ENCODE data around the gene PLEKHA1.
A peak's percentile ranks its signal among the peaks of the same experiment; 100 is the strongest.

PLEKHA1 gene

DNA sequence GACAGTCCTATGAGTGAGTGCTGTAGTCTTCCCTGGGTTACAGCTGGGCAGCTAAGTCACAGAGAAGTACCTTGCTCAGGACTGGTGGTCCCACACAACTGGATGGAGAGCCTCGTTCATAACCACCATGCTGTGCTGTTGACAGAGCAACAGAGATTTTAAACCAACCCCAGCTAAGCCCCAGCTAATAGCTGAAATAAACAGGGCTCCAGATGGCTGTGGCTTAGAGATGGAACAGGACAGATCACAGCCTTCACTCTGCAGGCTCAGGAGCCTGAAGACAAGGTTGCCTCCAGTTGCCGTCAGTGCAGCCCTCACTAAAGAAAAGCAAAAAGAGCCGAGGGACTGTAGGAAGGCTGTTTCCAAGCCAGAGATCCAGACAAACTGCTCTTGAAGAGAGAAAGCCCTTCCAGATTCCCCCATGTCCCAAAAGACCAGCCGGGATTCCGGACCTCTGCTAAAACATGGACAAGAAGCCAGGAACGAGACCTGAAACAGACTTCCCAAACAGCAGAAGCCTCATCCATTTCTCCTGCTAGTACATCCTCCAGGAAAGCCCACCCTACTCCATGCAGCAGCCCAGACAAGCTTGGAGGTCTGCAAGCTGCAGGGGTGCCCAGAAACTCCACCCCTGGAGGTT is 91.0 kb downstream of the PLEKHA1 start:
- Histone ChIP-seq H3K36me3 (ENCODE audit: insufficient read depth, low read length) (no peaks in the 10 kb centered on the region), H3K4me1 (ENCODE audit: insufficient read depth, low read length) (peaks cover 32% of the 10 kb centered on the region), H3K27ac (ENCODE audit: low read depth, low read length) (no peak overlapping the region), H3K9me3 (ENCODE audit: low read length) (no peaks in the 10 kb centered on the region), H3K27me3 (ENCODE audit: control insufficient read depth in 1 of 2, insufficient read depth in 2 of 2, low read length in 2 of 2) (no peaks in the 10 kb centered on the region), H3K9ac (ENCODE audit: low read length) (no peak overlapping the region), H3K4me3 (ENCODE audit: low read depth in 1 of 2, low read length in 2 of 2) (no peak overlapping the region)

- Histone ChIP-seq H3K4me1 (ENCODE audit: insufficient read depth, low read length) (peaks cover 30% of the 10 kb centered on the region), H3K4me3 (ENCODE audit: low read depth in 1 of 2, low read length in 2 of 2) (no peak overlapping the region), H3K9me3 (ENCODE audit: low read length) (no peaks in the 10 kb centered on the region), H3K27ac (ENCODE audit: low read depth, low read length) (no peak overlapping the region), H3K9ac (ENCODE audit: low read length) (no peak overlapping the region), H3K36me3 (ENCODE audit: insufficient read depth, low read length) (no peaks in the 10 kb centered on the region), H3K27me3 (ENCODE audit: control insufficient read depth in 1 of 2, insufficient read depth in 2 of 2, low read length in 2 of 2) (no peaks in the 10 kb centered on the region)
Measured at GRCh38 chr10:122466951-122467381, 92.5 kb downstream of the PLEKHA1 start.

GRCh38 chr10:122467701-122468100 is 93.2 kb downstream of the PLEKHA1 start:
- H3K4me1 ChIP-seq (ENCODE audit: insufficient read depth, low read length) = peaks cover 30% of the 10 kb centered on the region
- H3K9me3 ChIP-seq (ENCODE audit: low read length) = no peaks in the 10 kb centered on the region
- no peak overlapping the region for H3K4me3 ChIP-seq (ENCODE audit: low read depth in 1 of 2, low read length in 2 of 2)
- H3K27me3 ChIP-seq (ENCODE audit: control insufficient read depth in 1 of 2, insufficient read depth in 2 of 2, low read length in 2 of 2) = no peaks in the 10 kb centered on the region
- no peak overlapping the region for H3K9ac ChIP-seq (ENCODE audit: low read length)
- H3K27ac ChIP-seq (ENCODE audit: low read depth, low read length) = no peak overlapping the region
- H3K36me3 ChIP-seq (ENCODE audit: insufficient read depth, low read length) = no peaks in the 10 kb centered on the region

DNA sequence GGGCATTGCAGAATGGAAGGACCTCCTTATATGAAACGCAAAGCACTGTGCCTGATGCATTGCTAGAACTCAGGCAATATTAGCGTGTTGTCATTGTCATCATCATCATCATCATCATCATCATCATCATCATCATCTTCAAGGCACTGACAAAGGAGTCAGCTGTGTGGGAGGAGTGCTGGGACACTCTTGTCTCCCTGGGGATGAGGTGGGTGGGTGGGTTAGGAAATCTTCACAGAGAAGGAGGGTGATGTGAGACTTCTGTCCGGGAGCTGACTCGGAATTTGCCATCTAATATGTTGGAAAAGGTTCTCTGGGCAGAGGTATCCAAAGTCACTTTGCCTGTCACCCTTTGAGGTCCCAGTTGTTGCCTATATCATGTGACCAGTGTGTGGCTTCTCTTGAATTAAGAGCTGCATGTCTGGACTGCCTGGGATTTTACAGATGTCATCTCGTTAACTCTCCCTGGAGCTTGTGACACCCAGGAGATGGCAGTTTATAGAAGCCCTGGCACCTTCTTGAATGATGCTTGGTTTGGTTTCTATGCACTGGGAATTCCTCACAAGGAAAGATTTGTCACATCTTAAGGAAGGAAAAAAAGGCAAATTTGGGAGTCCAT is 93.9 kb downstream of the PLEKHA1 start:
- no peaks in the 10 kb centered on the region for H3K27me3 ChIP-seq (ENCODE audit: control insufficient read depth in 1 of 2, insufficient read depth in 2 of 2, low read length in 2 of 2)
- no peak overlapping the region for H3K9ac ChIP-seq (ENCODE audit: low read length)
- peaks cover 28% of the 10 kb centered on the region for H3K4me1 ChIP-seq (ENCODE audit: insufficient read depth, low read length)
- H3K9me3 ChIP-seq (ENCODE audit: low read length) = no peaks in the 10 kb centered on the region
- H3K4me3 ChIP-seq (ENCODE audit: low read depth in 1 of 2, low read length in 2 of 2) = no peak overlapping the region
- H3K36me3 ChIP-seq (ENCODE audit: insufficient read depth, low read length) = no peaks in the 10 kb centered on the region
- H3K27ac ChIP-seq (ENCODE audit: low read depth, low read length) = no peak overlapping the region

DNA sequence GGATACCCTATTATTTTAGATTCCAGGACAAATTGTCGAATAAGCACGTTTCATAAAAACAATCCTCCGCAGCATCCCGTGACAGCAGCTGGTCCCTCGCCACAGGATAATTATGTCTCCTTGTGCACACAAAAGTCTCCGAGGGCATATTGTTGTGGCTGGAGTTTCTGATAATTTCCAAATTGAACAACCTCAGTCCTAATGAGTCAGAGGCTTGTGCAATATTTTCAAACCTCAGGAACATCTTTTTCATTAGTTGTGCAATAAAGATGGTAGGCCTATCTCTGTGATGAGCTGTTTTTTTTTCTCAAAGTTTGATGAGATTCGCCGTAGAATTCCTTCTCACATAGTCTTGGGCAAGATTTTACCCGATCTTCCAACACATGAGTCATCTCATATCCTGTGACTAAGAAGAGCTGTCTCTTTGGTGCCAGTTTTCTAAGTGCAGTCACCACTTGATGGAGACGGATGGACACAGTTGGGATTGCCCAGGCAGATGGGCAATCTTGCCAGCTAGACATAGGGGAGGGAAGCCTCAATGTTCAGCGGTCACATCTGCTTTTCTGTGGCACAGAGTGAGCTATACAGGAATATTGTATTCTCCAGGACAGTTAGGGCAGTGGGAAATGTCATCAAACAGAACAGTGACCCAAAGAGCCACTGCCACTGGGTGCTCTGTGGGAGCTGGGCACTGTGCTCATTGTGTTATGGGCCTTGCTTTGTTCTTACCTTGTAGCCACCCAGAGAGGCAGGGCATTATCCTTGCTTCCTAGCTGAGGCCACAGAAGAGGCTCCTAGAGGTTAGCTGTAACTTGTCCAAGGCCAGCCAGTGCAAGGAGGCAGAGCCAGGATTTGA is 94.6 kb downstream of the PLEKHA1 start:
- Histone ChIP-seq H3K4me1 (ENCODE audit: insufficient read depth, low read length) (peaks cover 24% of the 10 kb centered on the region), H3K27ac (ENCODE audit: low read depth, low read length) (no peak overlapping the region)

DNA sequence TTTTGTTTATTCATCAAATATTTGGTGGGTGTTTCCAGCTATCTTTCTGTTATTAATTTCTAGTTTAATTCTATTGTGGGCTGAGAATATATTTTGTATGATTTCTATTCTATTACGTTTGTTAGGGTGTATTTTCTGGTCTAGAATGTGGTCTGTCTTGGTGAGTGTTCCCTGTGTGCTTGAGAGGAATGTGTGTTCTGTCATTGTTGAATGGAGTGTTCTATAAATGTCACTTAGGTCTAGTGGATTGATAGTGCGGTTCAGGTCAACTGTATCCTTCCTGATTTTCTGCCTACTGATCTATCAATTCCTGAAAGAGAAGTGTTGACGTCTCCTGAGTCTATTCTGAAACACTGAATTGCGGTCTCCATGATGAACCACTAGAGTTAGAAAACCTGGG is 95.3 kb downstream of the PLEKHA1 start:
- H3K4me3 ChIP-seq (ENCODE audit: low read depth in 1 of 2, low read length in 2 of 2) = no peak overlapping the region
- H3K36me3 ChIP-seq (ENCODE audit: insufficient read depth, low read length) = no peaks in the 10 kb centered on the region
- H3K9ac ChIP-seq (ENCODE audit: low read length) = no peak overlapping the region
- peaks cover 29% of the 10 kb centered on the region for H3K4me1 ChIP-seq (ENCODE audit: insufficient read depth, low read length)
- H3K9me3 ChIP-seq (ENCODE audit: low read length) = no peaks in the 10 kb centered on the region
- H3K27ac ChIP-seq (ENCODE audit: low read depth, low read length) = no peak overlapping the region
- H3K27me3 ChIP-seq (ENCODE audit: control insufficient read depth in 1 of 2, insufficient read depth in 2 of 2, low read length in 2 of 2) = no peaks in the 10 kb centered on the region

More for the DNA sequence above, 94.6 kb downstream of the PLEKHA1 start:
- Histone ChIP-seq H3K36me3 (ENCODE audit: insufficient read depth, low read length) (no peaks in the 10 kb centered on the region), H3K27me3 (ENCODE audit: control insufficient read depth in 1 of 2, insufficient read depth in 2 of 2, low read length in 2 of 2) (no peaks in the 10 kb centered on the region), H3K4me3 (ENCODE audit: low read depth in 1 of 2, low read length in 2 of 2) (no peak overlapping the region), H3K9me3 (ENCODE audit: low read length) (no peaks in the 10 kb centered on the region), H3K9ac (ENCODE audit: low read length) (no peak overlapping the region)

DNA sequence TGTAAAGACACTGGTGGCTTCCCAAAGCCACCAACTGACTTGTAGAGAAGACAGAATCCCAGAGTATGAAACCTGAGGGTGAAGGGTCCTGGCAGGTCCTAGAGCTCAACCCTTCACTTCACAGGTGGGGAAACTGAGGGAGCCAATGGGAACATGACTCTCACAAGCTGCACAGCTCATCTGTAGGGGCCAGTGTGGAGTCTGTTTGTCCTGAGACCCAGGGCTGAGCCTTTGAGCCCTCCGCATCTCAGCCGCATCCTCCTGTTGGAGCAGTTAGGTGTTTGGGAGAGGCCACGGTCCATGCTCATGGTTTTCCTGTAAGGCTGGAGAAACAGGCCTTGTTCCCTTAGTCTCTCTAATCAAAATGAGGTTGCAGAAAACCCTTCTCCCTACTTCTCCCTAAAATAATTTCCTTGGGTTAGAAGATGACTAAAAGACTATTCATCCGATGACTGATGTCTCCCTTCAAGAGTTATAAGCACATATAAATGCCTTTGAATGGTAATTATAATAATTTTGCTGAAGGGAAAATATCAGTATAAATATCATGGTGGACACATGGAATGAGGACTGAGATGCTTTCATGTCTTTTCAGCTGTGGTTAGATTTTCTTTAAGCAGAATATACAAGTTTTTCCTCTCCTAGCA is 97.1 kb downstream of the PLEKHA1 start:
- Histone ChIP-seq H3K4me3 (ENCODE audit: low read depth in 1 of 2, low read length in 2 of 2) (no peak overlapping the region), H3K27me3 (ENCODE audit: control insufficient read depth in 1 of 2, insufficient read depth in 2 of 2, low read length in 2 of 2) (no peaks in the 10 kb centered on the region), H3K36me3 (ENCODE audit: insufficient read depth, low read length) (no peaks in the 10 kb centered on the region), H3K9me3 (ENCODE audit: low read length) (no peaks in the 10 kb centered on the region), H3K4me1 (ENCODE audit: insufficient read depth, low read length) (peaks cover 47% of the 10 kb centered on the region), H3K27ac (ENCODE audit: low read depth, low read length) (no peak overlapping the region), H3K9ac (ENCODE audit: low read length) (no peak overlapping the region)

DNA sequence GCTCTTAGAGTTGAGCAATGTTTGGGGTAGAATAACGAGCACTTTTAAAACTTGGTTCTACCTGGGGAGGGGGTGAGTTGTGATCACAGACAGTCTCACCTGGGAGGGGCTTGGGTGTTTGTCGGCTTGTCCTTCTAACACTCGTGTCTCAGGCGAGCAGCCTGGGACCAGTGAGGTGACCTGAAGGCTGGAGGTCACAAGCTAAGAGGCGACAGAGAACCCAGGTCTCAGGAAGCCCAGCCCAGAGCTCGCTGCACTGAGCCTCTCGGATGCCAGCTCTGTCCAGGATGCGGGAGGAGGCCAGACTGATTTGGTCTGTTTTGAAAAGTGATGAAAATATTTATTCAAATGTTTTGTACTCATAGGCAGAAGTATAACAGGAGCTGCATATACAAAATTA is 98.6 kb downstream of the PLEKHA1 start:
- Histone ChIP-seq H3K4me1 (ENCODE audit: insufficient read depth, low read length) (peaks cover 59% of the 10 kb centered on the region), H3K4me3 (ENCODE audit: low read depth in 1 of 2, low read length in 2 of 2) (no peak overlapping the region), H3K9ac (ENCODE audit: low read length) (no peak overlapping the region), H3K27me3 (ENCODE audit: control insufficient read depth in 1 of 2, insufficient read depth in 2 of 2, low read length in 2 of 2) (no peaks in the 10 kb centered on the region), H3K9me3 (ENCODE audit: low read length) (no peaks in the 10 kb centered on the region), H3K27ac (ENCODE audit: low read depth, low read length) (no peak overlapping the region), H3K36me3 (ENCODE audit: insufficient read depth, low read length) (no peaks in the 10 kb centered on the region)

DNA sequence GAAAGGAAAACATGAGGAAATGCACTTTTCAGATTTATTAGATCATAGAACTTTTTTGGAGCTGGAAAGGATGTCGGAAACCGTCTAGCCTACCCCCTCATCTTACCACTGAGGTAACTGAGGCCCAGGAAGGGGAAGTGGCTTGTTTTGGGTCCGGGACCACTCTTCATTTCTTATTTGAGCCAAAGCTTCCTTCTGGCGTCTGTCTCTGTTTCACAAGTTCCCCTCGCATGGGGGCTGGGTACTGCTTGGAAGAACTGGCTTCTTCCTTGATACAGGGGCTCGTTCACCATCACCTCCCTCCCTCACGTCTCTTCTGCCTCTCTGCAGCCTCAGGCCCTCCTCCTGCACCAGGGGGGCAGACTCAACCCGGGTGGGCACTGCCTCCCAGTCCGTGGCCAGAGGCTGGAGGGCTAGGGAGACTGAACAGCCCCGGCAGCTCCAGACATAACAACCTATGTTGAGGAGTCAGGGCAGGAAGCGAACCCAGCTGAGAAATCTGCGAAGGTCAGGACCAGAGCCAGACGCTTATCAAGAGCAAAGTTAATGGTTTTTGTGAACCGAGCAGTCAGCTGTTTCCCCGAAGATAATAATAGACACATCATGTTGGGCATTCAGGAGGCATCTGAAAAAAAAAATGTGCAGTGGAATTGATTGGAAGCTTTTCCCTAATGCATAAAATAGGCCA is 99.8 kb downstream of the PLEKHA1 start:
- Histone ChIP-seq H3K4me1 (ENCODE audit: insufficient read depth, low read length) (peaks cover 50% of the 10 kb centered on the region), H3K27ac (ENCODE audit: low read depth, low read length) (peak overlapping the region; percentile 10), H3K36me3 (ENCODE audit: insufficient read depth, low read length) (no peaks in the 10 kb centered on the region), H3K9me3 (ENCODE audit: low read length) (no peaks in the 10 kb centered on the region), H3K9ac (ENCODE audit: low read length) (no peak overlapping the region), H3K27me3 (ENCODE audit: control insufficient read depth in 1 of 2, insufficient read depth in 2 of 2, low read length in 2 of 2) (no peaks in the 10 kb centered on the region), H3K4me3 (ENCODE audit: low read depth in 1 of 2, low read length in 2 of 2) (no peak overlapping the region)

DNA sequence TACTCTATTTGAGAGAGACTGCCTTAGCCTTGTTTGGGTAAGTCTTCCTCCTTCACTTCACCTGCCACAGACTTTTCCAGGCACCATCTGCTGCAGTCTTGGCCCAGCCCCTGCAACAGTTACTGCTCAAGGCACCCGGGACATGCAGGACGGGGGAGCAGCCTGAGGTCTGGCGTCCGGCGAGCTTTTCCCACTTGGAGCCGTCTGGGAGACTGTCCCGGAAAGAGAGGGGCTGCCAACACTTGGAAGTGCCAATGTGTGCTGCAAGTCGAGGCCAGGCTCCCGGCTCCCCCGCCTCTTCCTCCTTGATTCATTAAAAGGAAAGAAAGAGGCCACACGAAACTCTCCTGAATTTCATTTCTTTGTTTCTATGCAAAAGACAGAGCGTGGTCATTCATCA is 100.6 kb downstream of the PLEKHA1 start:
- Histone ChIP-seq H3K4me1 (ENCODE audit: insufficient read depth, low read length) (peaks cover 41% of the 10 kb centered on the region), H3K4me3 (ENCODE audit: low read depth in 1 of 2, low read length in 2 of 2) (no peak overlapping the region), H3K36me3 (ENCODE audit: insufficient read depth, low read length) (no peaks in the 10 kb centered on the region), H3K9ac (ENCODE audit: low read length) (no peak overlapping the region), H3K27ac (ENCODE audit: low read depth, low read length) (peak overlapping the region; percentile 74), H3K9me3 (ENCODE audit: low read length) (no peaks in the 10 kb centered on the region), H3K27me3 (ENCODE audit: control insufficient read depth in 1 of 2, insufficient read depth in 2 of 2, low read length in 2 of 2) (no peaks in the 10 kb centered on the region)

Data from muscle layer of colon (tissue), 2 donors.